ENCODE measurements around the gene CFHR2. TPM values are rescaled to one million over a fixed set of nuclear protein-coding genes. Genes with fewer than 3 reads are reported as not detected.
"Not testable (repeated sequence)": the region's sequence is repeated elsewhere in the genome, so short reads cannot be mapped to it uniquely, and the experiment has no call there.

Gene CFHR2
- not detected in 2 replicates for total RNA-seq

DNA sequence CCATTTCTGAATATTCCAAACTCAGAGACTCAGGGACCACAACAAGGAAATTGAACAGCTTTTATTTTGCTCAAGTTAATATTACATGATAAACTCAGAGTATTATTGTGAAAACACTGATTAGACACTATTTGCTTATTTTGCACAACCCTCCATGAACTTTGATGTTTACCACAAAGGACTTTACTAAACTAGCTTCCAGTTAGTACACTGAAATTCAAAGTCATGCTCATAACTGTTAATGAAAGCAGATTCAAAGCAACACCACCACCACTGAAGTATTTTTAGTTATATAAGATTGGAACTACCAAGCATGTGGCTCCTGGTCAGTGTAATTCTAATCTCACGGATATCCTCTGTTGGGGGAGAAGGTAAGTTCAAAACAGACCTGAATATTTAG lies at the start of gene CFHR2:
CFHR2 (plus strand) TSS at position 171 of the 400 bp plus-strand sequence; CDS start at position 314, 143 bp downstream.
- DNase-seq (ENCODE audit: low read depth in 2 of 2): not testable (repeated sequence)

DNA sequence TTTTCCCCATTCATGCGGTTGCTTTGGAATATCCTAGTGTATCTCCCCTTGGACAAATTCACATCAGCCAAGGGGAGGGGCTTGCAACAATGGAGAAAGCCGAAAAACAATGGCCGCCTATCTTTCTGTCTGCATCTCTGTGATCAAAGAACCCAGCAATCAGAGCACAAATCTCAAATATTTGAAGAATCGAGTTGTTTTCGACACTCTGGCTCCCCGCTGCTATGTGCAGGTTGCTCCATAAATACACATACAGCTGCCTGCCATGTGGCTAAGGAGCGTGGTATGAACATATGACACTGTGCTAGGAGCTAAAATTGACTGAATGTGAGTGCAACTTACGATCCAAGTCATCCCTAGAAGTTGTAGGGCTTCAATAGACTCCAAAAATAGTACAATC lies 47.2 kb upstream of the CFHR2 start:
- DNase-seq (ENCODE audit: low read depth in 2 of 2): no peak

GRCh38 chr1:196897158-196897828 lies 46.2 kb upstream of the CFHR2 start:
- DNase-seq (ENCODE audit: low read depth in 2 of 2): peak in 1 of 2 donors; percentile 2

GRCh38 chr1:196902344-196902743 lies 41.2 kb upstream of the CFHR2 start:
- no peak for DNase-seq (ENCODE audit: low read depth in 2 of 2)

- DNase-seq (ENCODE audit: low read depth in 2 of 2): peak in 1 of 2 donors; percentile 4
Measured at GRCh38 chr1:196910215-196910614, 33.3 kb upstream of the CFHR2 start.

DNA sequence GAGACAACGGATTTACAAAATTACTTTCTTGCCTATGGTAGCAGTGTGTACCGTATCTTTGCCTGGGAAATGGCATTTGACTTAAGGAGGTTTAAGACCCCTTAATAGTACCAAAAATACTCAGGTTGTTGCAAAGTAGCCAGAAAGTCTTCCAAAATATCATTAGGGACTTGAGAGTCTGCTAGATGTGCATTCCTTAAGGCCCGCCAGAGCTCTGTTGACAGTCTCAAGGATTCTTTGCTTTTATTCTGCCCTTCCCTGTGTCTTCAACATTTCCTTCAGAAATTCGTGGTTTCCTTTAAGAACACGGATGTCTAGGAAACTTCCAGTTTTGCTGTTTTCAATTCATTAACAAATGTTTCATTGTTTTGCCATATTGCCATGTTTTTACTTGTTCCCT lies 31.3 kb upstream of the CFHR2 start:
- not testable (repeated sequence) for DNase-seq (ENCODE audit: low read depth in 2 of 2)

GRCh38 chr1:196926839-196927238 lies 16.7 kb upstream of the CFHR2 start:
- DNase-seq (ENCODE audit: low read depth in 2 of 2): not testable (repeated sequence)

- DNase-seq (ENCODE audit: low read depth in 2 of 2): not testable (repeated sequence)
Measured at GRCh38 chr1:196932853-196933252, 10.7 kb upstream of the CFHR2 start.

DNA sequence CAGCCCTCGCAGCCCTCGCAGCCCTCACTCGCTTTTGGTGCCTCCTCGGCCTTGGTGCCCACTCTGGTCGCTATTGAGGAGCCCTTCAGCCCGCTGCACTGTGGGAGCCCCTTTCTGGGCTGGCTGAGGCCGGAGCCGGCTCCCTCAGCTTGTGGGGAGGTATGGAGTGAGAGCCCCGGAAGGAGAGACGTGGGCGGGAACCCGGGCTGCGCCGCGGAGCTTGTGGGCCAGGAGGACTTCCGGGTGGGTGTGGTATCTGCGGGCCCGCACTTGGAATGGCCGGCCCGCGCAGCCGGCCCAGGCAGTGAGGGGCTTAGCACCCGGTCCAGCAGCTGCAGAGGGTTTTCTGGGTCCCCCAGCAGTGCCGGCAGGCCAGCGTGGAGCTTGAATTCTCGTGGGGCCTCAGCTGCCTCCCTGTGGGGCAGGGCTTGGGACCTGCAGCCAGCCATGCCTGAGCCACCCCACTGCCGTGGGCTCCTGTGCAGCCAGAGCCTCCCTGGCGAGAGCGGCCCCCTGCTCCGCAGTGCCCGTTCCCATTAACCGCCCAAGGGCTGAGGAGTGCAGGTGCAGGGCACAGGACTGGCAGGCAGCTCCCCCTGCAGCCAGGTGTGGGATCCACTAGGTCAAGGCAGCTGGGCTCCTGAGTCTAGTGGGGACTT lies 9.9 kb upstream of the CFHR2 start:
- no peak for DNase-seq (ENCODE audit: low read depth in 2 of 2)

DNA sequence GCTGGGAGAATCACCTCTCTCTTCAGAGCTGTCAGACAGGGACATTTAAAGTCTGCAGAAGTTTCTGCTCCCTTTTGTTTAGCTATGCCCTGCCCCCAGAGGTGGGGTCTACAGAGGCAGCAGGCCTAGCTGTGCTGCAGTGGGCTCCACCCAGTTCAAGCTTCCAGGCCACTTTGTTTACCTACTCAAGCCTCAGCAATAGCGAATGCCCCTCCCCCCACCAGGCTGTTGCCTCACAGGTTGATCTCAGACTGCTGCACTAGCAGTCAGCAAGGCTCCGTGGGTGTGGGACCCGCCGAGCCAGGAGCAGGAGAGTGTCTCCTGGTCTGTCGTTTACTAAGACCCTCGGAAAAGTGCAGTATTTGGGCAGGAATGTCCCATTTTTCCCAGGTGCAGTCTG lies 2.1 kb upstream of the CFHR2 start:
- not testable (repeated sequence) for DNase-seq (ENCODE audit: low read depth in 2 of 2)

DNA sequence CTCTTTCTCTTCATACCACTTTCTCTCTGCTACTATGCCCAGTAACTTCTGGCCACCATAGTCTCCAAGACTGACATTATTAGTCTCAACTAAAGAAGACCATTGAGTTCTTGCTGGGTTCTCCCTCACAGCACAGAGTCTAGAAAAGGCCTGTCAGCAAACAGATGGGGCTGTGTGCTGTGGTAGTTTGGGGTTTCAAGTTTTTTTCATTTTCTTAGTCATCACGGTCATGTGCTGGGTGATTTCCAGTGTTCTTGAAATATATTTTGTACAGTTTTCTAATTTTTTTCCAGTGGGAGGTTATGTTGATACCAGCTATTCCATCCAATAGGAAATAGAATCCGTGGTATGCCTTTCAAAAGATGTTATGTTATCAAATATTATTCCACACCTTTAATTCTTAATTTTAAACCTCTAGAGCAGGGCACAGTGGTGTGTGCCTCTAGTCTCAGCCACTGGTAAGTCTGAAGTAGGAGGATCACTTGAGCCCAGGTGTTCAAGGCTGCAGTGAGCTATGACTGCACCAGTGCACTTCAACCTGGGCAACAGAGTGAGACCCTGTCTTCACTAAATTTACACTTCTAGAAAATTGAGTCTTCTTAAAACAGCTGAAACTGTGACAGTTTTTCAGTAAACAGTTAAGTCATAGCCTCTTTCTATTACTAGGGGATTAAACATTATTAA lies 8.3 kb downstream of the CFHR2 start:
- peak in 1 of 2 donors; percentile 3 for DNase-seq (ENCODE audit: low read depth in 2 of 2)

DNA sequence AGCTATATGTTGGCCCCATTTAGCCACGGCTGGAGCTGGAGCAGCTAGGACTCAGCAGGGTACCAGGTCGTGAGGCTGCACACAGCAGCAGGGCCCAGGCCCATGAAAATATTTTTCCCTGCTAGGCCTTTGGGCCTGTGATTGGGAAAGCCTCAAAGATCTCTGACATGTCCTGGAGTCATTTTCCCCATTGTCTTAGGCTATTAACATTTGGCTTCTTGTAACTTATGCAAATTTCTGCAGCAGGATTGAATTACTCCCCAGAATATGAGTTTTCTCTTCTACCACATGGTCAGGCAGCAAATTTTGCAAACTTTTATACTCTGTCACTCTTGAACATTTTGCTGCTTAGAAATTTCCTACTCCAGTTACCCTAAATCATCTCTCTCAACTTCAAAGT lies 11.2 kb downstream of the CFHR2 start:
- no peak for DNase-seq (ENCODE audit: low read depth in 2 of 2)

GRCh38 chr1:196955926-196956325 lies 12.4 kb downstream of the CFHR2 start:
- no peak for DNase-seq (ENCODE audit: low read depth in 2 of 2)

DNA sequence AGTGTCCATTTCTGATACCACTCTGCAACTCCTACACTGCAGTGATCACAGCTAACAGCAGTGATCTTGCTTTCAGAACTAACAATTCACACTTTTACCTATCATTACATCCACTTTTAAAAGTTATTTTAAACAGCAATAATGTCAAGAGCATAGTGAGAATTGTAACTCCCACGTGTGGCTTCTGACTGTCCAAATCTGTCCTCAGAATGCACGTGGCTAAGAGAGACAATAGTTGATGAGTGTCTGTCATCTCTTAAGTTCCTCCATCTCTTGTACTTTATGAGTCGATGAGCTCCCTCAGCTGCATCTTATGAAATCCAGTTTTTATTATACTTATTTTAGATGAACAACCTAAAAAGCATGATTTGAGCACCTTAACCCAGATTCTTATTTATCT lies 17.3 kb downstream of the CFHR2 start:
- no peak for DNase-seq (ENCODE audit: low read depth in 2 of 2)

DNA sequence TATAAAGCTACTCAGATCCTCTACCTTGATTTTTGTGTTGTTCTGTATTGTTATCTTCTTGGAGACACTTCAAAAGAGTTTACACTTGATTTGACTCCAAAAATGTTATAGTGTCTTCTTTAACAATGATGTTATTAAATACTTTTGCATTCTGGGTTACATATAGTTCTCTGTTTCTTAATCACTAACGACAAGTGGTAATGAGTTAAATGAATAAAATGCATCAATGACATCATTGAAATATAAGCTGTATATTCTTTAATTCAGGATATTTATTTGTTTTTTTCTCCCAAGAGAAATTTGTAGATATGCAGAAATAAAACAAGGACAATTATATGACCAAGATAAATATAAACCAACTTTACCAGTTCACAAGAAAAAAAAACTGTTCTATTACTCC lies 26.6 kb downstream of the CFHR2 start:
- no peak for DNase-seq (ENCODE audit: low read depth in 2 of 2)

DNA sequence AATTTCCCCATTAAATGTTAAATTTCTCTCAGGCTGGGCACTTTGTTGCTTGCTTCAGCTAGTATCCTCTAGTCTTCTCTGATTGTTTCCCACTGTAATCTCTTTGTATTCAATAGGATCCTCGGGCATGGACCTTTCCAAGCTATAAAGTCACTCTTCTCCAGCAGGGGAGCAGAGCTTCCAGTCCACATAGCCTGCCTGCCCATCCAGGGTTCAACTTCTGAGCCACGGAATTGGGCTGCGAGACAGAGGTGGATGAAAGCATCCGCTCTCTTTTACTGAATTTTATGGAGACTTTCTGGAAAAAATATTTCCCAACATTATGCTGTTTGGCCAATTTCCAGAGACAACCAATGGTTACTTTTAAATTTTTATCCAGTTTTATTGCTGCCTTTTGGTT lies 32.7 kb downstream of the CFHR2 start:
- no peak for DNase-seq (ENCODE audit: low read depth in 2 of 2)

GRCh38 chr1:196977278-196977677 lies 33.7 kb downstream of the CFHR2 start, which contains the start of gene CFHR5:
CFHR5 (plus strand) TSS chr1:196977556; CDS start chr1:196977665, 109 bp downstream.
- no peak for DNase-seq (ENCODE audit: low read depth in 2 of 2)

DNA sequence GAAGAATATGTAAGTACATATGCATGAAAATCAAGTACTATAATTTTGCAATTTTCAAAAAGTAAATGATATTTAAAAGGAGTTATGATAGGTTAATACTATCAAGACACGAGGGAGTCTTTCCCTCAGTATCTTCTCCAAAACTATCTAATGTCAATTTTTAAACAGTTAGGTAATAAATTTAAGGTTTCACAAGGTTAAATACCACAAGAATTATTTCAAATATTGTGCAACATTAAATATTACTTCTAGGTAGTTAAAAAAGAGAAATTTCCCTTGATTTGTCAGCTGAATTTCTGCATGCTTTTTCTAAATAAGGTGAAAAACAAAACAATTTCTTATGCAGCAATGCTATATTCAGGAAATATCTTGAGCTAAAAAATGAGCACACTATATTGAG lies 37.3 kb downstream of the CFHR2 start:
- DNase-seq (ENCODE audit: low read depth in 2 of 2): no peak

GRCh38 chr1:196982247-196982646 lies 38.7 kb downstream of the CFHR2 start:
- DNase-seq (ENCODE audit: low read depth in 2 of 2): not testable (repeated sequence)

- DNase-seq (ENCODE audit: low read depth in 2 of 2): peak in 1 of 2 donors; percentile 12
Measured at GRCh38 chr1:196991919-196992651, 48.5 kb downstream of the CFHR2 start.

DNA sequence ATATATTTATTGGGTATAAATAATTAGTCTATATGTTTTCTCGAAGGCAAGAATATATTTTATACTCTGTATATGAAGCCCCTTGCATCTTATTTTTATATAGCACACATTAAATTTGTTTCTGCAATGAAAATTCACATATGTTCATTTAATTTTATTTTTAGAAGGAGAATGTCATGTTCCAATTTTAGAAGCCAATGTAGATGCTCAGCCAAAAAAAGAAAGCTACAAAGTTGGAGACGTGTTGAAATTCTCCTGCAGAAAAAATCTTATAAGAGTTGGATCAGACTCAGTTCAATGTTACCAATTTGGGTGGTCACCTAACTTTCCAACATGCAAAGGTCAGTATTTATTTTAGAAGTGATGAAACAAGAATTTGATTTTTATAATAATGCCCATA lies 50.4 kb downstream of the CFHR2 start:
- no peak for DNase-seq (ENCODE audit: low read depth in 2 of 2)

DNA sequence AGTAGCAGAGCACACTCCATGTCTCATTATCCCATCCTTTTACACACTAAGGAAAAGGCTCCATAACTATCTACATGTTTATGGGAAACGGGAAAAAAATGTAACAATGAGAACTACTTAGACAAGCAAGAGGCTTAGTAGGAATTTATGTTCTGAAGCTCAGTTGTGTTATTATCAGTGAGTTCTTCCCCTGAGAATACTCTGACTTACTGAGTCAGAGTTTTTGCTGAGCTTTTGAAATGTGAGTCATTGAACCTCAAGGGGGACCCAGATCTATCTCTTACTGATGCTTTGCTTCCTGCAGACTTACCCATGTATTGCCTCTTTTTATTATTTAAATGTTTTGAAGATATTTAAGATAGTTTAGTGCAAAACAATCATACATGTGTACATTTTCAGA lies 53.9 kb downstream of the CFHR2 start:
- peak in 1 of 2 donors; percentile 8 for DNase-seq (ENCODE audit: low read depth in 2 of 2)
